CD4-positive, alpha-beta T cell treated with Interleukin-6 at 100 ng/mL for 8 hours (primary cell): ENCODE results near the gene USHBP1.
A peak's percentile ranks its signal among the peaks of the same experiment; 100 is the strongest.
"Not testable (repeated sequence)": the region's sequence is repeated elsewhere in the genome, so short reads cannot be mapped to it uniquely, and the experiment has no call there.

ENCODE experiments used
- DNase-seq: peaks from one replicate; pipeline ENCODE4 v3.0.0-alpha.2; 2020; ENCODE audit warnings: mixed read lengths, low spot score

Gene USHBP1

GRCh38 chr19:17264641-17264979 lies at the start of gene USHBP1:
Gene USHBP1, minus strand, starts transcription at chr19:17264745. Its CDS starts 446 bp downstream, at chr19:17264299.
- no peak for DNase-seq

GRCh38 chr19:17314007-17314593 lies 49.6 kb upstream of the USHBP1 start:
- no peak for DNase-seq

- no peak for DNase-seq
Observed at GRCh38 chr19:17312189-17313113, 47.9 kb upstream of the USHBP1 start.

- no peak for DNase-seq
Observed at GRCh38 chr19:17311455-17312188, 47.1 kb upstream of the USHBP1 start.

- DNase-seq: no peak
Observed at GRCh38 chr19:17309965-17310461, 45.5 kb upstream of the USHBP1 start.

- peak; percentile 100 for DNase-seq
Observed at GRCh38 chr19:17309198-17309964, 44.8 kb upstream of the USHBP1 start, which contains the start of gene DDA1. Gene DDA1, plus strand, starts transcription at chr19:17309563. Its CDS starts 92 bp downstream, at chr19:17309655.

GRCh38 chr19:17307876-17308377 lies 43.4 kb upstream of the USHBP1 start:
- no peak for DNase-seq

GRCh38 chr19:17306285-17306714 lies 41.8 kb upstream of the USHBP1 start:
- DNase-seq: no peak

- DNase-seq: peak; percentile 99
Observed at GRCh38 chr19:17305517-17306284, 41.2 kb upstream of the USHBP1 start, which contains the start of gene MRPL34. Gene MRPL34, plus strand, starts transcription at chr19:17305872. Its CDS starts 21 bp downstream, at chr19:17305893.

- no peak for DNase-seq
Observed at GRCh38 chr19:17305216-17305516, 40.6 kb upstream of the USHBP1 start.

GRCh38 chr19:17304386-17305215 lies 40.1 kb upstream of the USHBP1 start:
- DNase-seq: no peak

- DNase-seq: no peak
Observed at GRCh38 chr19:17303940-17304267, 39.4 kb upstream of the USHBP1 start.

- peak; percentile 93 for DNase-seq
Observed at GRCh38 chr19:17303167-17303939, 38.8 kb upstream of the USHBP1 start, which contains the start of gene ABHD8. Gene ABHD8, minus strand, starts transcription at chr19:17303425. Its CDS starts 1,809 bp downstream, at chr19:17301616.

- DNase-seq: no peak
Observed at GRCh38 chr19:17302391-17303166, 38.0 kb upstream of the USHBP1 start.

GRCh38 chr19:17300992-17301619 lies 36.6 kb upstream of the USHBP1 start:
- no peak for DNase-seq

- no peak for DNase-seq
Observed at GRCh38 chr19:17296976-17297375, 32.4 kb upstream of the USHBP1 start.

- DNase-seq: no peak
Observed at GRCh38 chr19:17296273-17296672, 31.7 kb upstream of the USHBP1 start.

GRCh38 chr19:17295551-17295950 lies 31.0 kb upstream of the USHBP1 start:
- DNase-seq: not testable (repeated sequence)
